Measurements from ENCODE around the gene TNPO3. TPM values are rescaled to one million over a fixed set of nuclear protein-coding genes. Genes with fewer than 3 reads are reported as not detected.

The TNPO3 gene
- total RNA-seq, 1 experiment from 2014 or later: 58.5 TPM

DNA sequence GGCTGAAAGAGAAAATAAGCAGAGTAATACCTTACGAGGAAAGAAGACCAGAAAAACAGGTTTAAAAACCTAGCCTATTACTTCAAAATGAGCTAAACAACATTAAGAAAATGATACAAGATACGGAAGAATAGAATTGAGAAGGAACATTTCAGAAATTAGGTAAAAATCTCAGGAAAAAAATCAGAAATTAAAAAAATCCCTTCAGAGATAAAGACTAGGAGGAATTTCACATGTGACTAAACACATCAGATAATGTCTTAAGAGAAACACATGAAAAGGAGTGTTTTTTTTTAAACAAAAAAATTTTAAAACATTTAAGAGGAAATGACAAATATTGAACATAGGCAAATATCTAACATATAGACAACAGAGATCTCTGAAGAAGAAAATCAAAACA, 33.3 kb downstream of the TNPO3 start:
- TF ChIP-seq ZNF274 (IDR thresholded peaks at IDR 0.05; ENCODE audit: low read depth, low read length) (no peak), EZH2 (IDR thresholded peaks at IDR 0.05) (no peak), POLR2A (IDR thresholded peaks at IDR 0.05; ENCODE audit: borderline replicate concordance, extremely low read depth, insufficient read depth, insufficient read length) (no peak), SIN3A (IDR thresholded peaks at IDR 0.05; ENCODE audit: low read depth) (no peak), FOSL1 (IDR thresholded peaks at IDR 0.05; ENCODE audit: low read depth) (no peak), ZFX (IDR thresholded peaks at IDR 0.05) (no peak), EGR1 (IDR thresholded peaks at IDR 0.05; ENCODE audit: low read depth) (no peak), EZH2phosphoT487 (IDR thresholded peaks at IDR 0.05; ENCODE audit: borderline replicate concordance) (no peak), JUND (IDR thresholded peaks at IDR 0.05) (no peak)
- TF ChIP-seq, protein P1, sequence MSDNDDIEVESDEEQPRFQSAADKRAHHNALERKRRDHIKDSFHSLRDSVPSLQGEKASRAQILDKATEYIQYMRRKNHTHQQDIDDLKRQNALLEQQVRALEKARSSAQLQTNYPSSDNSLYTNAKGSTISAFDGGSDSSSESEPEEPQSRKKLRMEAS (IDR thresholded peaks at IDR 0.05): no peak
- no peak overlapping the region for H3K4me2 ChIP-seq (ENCODE audit: low read length)

DNA sequence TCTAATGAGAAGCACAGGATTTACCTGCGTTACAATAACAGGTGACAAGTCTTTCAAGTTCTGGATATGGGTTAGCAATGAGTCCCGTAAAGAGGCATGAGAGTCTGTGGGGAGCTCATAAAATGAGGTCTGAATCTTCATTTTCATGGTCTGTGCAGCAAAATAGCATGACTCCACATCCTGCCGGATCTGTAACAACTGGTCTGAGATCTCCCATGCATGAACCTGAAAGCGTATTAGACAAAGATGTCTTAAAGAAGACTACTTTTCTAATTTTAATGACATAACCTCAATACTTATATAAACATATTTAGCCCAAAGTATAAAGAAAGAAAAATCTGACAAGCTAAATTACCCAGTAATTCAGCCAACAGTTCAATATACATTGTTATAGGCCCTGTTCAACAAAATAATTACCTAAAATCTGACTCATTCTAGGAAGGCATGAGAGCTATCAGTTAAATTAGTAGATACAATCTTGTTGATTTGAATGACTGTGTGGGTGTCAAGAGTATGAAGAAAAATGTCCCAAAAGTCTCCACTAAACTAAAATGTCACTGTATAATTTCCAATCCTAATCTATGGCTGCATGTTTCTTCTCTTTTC, 36.9 kb downstream of the TNPO3 start:
- Histone ChIP-seq H3K9ac (ENCODE audit: low read length) (no peak overlapping the region), H3K4me2 (ENCODE audit: low read length) (no peak overlapping the region), H3K4me1 (ENCODE audit: control insufficient read depth in 1 of 2, insufficient read depth in 2 of 2, low read length in 2 of 2) (no peaks in the 10 kb centered on the region), H4K20me1 (ENCODE audit: insufficient read depth) (peaks cover 6% of the 10 kb centered on the region; the same call in 1 of the 2 replicates), H3K9me3 (ENCODE audit: control insufficient read depth in 1 of 2, insufficient read depth in 1 of 2, low read depth in 1 of 2, low read length in 2 of 2) (no peaks in the 10 kb centered on the region), H3K9me2 (ENCODE audit: insufficient read depth) (no peaks in the 10 kb centered on the region), H3K4me3 (replicated peaks in 1 of 2; ENCODE audit: low read depth in 1 of 2, low read length in 2 of 2) (no peak overlapping the region), H3K27ac (ENCODE audit: low read depth, low read length) (no peak overlapping the region), H3K36me3 (ENCODE audit: control insufficient read depth in 1 of 2, insufficient read depth in 2 of 2, low read length in 2 of 2) (peaks cover 14 to 15% of the 10 kb centered on the region in 2 experiments), H2AFZ (ENCODE audit: low read depth, low read length, poor library complexity, severe bottlenecking) (no peak overlapping the region), H3K27me3 (ENCODE audit: insufficient read depth, low read length) (no peaks in the 10 kb centered on the region), H3K79me2 (ENCODE audit: insufficient read depth, low read length) (peaks cover 93% of the 10 kb centered on the region)
- ChIA-PET RAD21 (ENCODE audit: low non-redundant PET in 1 of 2, low total read pairs in 2 of 2, uncharacterized antibody in 2 of 2, unreplicated experiment in 2 of 2) (no interaction called here), CTCF (interaction anchor here (0.6 to 1.6 kb wide), 2 partner anchors 146 to 230 kb away, joined by 4 read pairs; no protein-coding TSS in a partner anchor), POLR2A (no interaction called here)
- no peak for TF ChIP-seq TCF7L2 (IDR thresholded peaks at IDR 0.05; ENCODE audit: borderline replicate concordance, extremely low read depth, insufficient read depth, insufficient read length)
- TF ChIP-seq SIN3A (IDR thresholded peaks at IDR 0.05; ENCODE audit: low read depth): no peak
- TF ChIP-seq ZNF274 (IDR thresholded peaks at IDR 0.05; ENCODE audit: low read depth, low read length): no peak
- TF ChIP-seq ELF1 (IDR thresholded peaks at IDR 0.05; ENCODE audit: borderline replicate concordance, low read depth): no peak
- no peak for TF ChIP-seq CEBPB (IDR thresholded peaks at IDR 0.05; ENCODE audit: low read depth)
- TF ChIP-seq, protein P2, sequence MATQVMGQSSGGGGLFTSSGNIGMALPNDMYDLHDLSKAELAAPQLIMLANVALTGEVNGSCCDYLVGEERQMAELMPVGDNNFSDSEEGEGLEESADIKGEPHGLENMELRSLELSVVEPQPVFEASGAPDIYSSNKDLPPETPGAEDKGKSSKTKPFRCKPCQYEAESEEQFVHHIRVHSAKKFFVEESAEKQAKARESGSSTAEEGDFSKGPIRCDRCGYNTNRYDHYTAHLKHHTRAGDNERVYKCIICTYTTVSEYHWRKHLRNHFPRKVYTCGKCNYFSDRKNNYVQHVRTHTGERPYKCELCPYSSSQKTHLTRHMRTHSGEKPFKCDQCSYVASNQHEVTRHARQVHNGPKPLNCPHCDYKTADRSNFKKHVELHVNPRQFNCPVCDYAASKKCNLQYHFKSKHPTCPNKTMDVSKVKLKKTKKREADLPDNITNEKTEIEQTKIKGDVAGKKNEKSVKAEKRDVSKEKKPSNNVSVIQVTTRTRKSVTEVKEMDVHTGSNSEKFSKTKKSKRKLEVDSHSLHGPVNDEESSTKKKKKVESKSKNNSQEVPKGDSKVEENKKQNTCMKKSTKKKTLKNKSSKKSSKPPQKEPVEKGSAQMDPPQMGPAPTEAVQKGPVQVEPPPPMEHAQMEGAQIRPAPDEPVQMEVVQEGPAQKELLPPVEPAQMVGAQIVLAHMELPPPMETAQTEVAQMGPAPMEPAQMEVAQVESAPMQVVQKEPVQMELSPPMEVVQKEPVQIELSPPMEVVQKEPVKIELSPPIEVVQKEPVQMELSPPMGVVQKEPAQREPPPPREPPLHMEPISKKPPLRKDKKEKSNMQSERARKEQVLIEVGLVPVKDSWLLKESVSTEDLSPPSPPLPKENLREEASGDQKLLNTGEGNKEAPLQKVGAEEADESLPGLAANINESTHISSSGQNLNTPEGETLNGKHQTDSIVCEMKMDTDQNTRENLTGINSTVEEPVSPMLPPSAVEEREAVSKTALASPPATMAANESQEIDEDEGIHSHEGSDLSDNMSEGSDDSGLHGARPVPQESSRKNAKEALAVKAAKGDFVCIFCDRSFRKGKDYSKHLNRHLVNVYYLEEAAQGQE (IDR thresholded peaks at IDR 0.05; ENCODE audit: low read depth): no peak
- TF ChIP-seq, protein P3, sequence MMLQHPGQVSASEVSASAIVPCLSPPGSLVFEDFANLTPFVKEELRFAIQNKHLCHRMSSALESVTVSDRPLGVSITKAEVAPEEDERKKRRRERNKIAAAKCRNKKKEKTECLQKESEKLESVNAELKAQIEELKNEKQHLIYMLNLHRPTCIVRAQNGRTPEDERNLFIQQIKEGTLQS (IDR thresholded peaks at IDR 0.05): no peak
- no peak for TF ChIP-seq EZH2phosphoT487 (IDR thresholded peaks at IDR 0.05; ENCODE audit: borderline replicate concordance)
- TF ChIP-seq RAD21 (IDR thresholded peaks at IDR 0.05; ENCODE audit: low read depth): no peak
- no peak for TF ChIP-seq SP1 (IDR thresholded peaks at IDR 0.05; ENCODE audit: low read depth)
- TF ChIP-seq, protein P1 (IDR thresholded peaks at IDR 0.05): no peak
- TF ChIP-seq FOSL1 (IDR thresholded peaks at IDR 0.05; ENCODE audit: low read depth): no peak
- intact Hi-C loops (cut with micrococcal nuclease): no loop called here
- no peak for ATAC-seq
- DNase-seq (ENCODE audit: low read depth, low spot score): no peak
- BruUV-seq (replicated peaks): no TSS peak

More for the DNA sequence above, 33.3 kb downstream of the TNPO3 start:
- Histone ChIP-seq H3K4me1 (ENCODE audit: control insufficient read depth in 1 of 2, insufficient read depth in 2 of 2, low read length in 2 of 2) (no peaks in the 10 kb centered on the region), H3K27ac (ENCODE audit: low read depth, low read length) (no peak overlapping the region), H3K9me3 (ENCODE audit: control insufficient read depth in 1 of 2, insufficient read depth in 1 of 2, low read depth in 1 of 2, low read length in 2 of 2) (no peaks in the 10 kb centered on the region), H3K9ac (ENCODE audit: low read length) (no peak overlapping the region), H3K36me3 (ENCODE audit: control insufficient read depth in 1 of 2, insufficient read depth in 2 of 2, low read length in 2 of 2) (peaks cover 0 to 4% of the 10 kb centered on the region in 2 experiments; a peak in 2 of 4 replicates), H3K27me3 (ENCODE audit: insufficient read depth, low read length) (no peaks in the 10 kb centered on the region), H3K79me2 (ENCODE audit: insufficient read depth, low read length) (peaks cover 98% of the 10 kb centered on the region), H2AFZ (ENCODE audit: low read depth, low read length, poor library complexity, severe bottlenecking) (no peak overlapping the region), H4K20me1 (ENCODE audit: insufficient read depth) (peaks cover 6% of the 10 kb centered on the region; the same call in 1 of the 2 replicates), H3K4me3 (replicated peaks in 1 of 2; ENCODE audit: low read depth in 1 of 2, low read length in 2 of 2) (no peak overlapping the region), H3K9me2 (ENCODE audit: insufficient read depth) (no peaks in the 10 kb centered on the region)
- RAD21 ChIA-PET (ENCODE audit: low non-redundant PET in 1 of 2, low total read pairs in 2 of 2, uncharacterized antibody in 2 of 2, unreplicated experiment in 2 of 2): no interaction called here
- BruUV-seq (replicated peaks): no TSS peak
- intact Hi-C loops (cut with micrococcal nuclease): no loop called here
- ATAC-seq: no peak
- CTCF ChIA-PET: no interaction called here
- no peak for DNase-seq (ENCODE audit: low read depth, low spot score)
- POLR2A ChIA-PET: no interaction called here
